ENCODE results near the gene PALD1.

PALD1 gene

GRCh38 chr10:70507966-70508365 is 29.4 kb downstream of the PALD1 start:
- DNase-seq = no peak

- DNase-seq = peak; percentile 14
These were observed 30.6 kb downstream of the PALD1 start for GRCh38 chr10:70508912-70509756.

GRCh38 chr10:70509757-70510147 is 31.2 kb downstream of the PALD1 start:
- DNase-seq = no peak

- DNase-seq = no peak
These were observed 31.9 kb downstream of the PALD1 start for GRCh38 chr10:70510453-70510852.

- DNase-seq = no peak
These were observed 32.3 kb downstream of the PALD1 start for GRCh38 chr10:70510904-70511303.

GRCh38 chr10:70512149-70512639 is 33.6 kb downstream of the PALD1 start:
- no peak for DNase-seq

GRCh38 chr10:70513848-70514309 is 35.3 kb downstream of the PALD1 start:
- no peak for DNase-seq

- DNase-seq = no peak
These were observed 36.0 kb downstream of the PALD1 start for GRCh38 chr10:70514591-70514990.

- DNase-seq = no peak
These were observed 36.6 kb downstream of the PALD1 start for GRCh38 chr10:70515035-70515667.

GRCh38 chr10:70518695-70519094 is 40.1 kb downstream of the PALD1 start:
- DNase-seq = no peak

- DNase-seq = no peak
These were observed 44.5 kb downstream of the PALD1 start for GRCh38 chr10:70523057-70523456.

- no peak for DNase-seq
These were observed 45.0 kb downstream of the PALD1 start for GRCh38 chr10:70523549-70523948.

- no peak for DNase-seq
These were observed 49.7 kb downstream of the PALD1 start for GRCh38 chr10:70528314-70528713.

- DNase-seq = no peak
These were observed 50.3 kb downstream of the PALD1 start for GRCh38 chr10:70528741-70529362.

GRCh38 chr10:70529848-70530247 is 51.3 kb downstream of the PALD1 start:
- no peak for DNase-seq

- no peak for DNase-seq
These were observed 51.7 kb downstream of the PALD1 start for GRCh38 chr10:70530315-70530714.

GRCh38 chr10:70532554-70533188 is 54.1 kb downstream of the PALD1 start:
- no peak for DNase-seq

GRCh38 chr10:70533189-70533558 is 54.6 kb downstream of the PALD1 start:
- DNase-seq = no peak

- DNase-seq = no peak
These were observed 55.7 kb downstream of the PALD1 start for GRCh38 chr10:70534281-70534680.

GRCh38 chr10:70535001-70535400 is 56.4 kb downstream of the PALD1 start:
- DNase-seq = no peak

GRCh38 chr10:70535451-70535850 is 56.9 kb downstream of the PALD1 start:
- no peak for DNase-seq

- DNase-seq = peak; percentile 4
These were observed 57.8 kb downstream of the PALD1 start for GRCh38 chr10:70536196-70536861.

Data from NCI-H345 (cell line).